ENCODE measurements around the gene MRPL58. TPM values are rescaled to one million over a fixed set of nuclear protein-coding genes. Genes with fewer than 3 reads are reported as not detected.
A peak's percentile ranks its signal among the peaks of the same experiment; 100 is the strongest.
"Not testable (repeated sequence)": the region's sequence is repeated elsewhere in the genome, so short reads cannot be mapped to it uniquely, and the experiment has no call there.

The MRPL58 gene
- total and polyA plus RNA-seq, 12 donors = 38.7 to 120 (median 58.9) TPM

DNA sequence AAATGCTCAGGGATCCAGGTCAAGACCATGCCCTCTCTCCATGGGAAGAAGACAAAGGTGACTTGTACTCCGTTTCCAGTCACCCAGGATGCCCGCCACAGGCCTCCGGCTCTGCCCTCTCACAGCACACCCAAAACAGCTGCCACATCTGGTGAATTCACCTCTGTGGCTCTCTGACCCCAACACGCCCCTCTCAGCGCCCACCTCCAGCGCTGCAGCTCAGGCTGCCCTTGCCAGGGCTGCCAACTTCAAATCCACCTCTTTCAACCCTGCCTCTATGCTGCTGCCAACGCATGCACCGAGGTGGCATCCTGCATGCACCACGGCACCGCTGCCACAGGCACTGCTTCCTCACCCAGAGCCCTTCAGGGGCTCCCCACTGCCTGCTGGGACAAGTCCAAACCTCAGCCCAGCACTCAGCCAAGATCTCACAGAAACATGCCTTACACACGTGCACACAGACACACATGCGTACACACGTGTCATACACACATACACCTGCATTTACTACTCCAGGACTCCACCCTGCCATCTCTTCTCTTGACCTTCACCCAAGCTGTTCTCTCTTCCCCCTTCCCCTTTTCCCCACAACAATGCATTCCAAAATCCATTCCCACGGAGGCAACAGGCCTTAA is 47.4 kb upstream of the MRPL58 start:
- Histone ChIP-seq H3K36me3 (replicated peaks in 1 of 2) (no peaks in the 10 kb centered on the region), H3K4me3 (no peak overlapping the region), H3K9me3 (replicated peaks in 1 of 3) (no peaks in the 10 kb centered on the region), H3K4me1 (replicated peaks in 1 of 2) (no peaks in the 10 kb centered on the region), H3K27me3 (no peaks in the 10 kb centered on the region), H3K27ac (no peak overlapping the region)
- WGBS, 4 donors = 80 to 88% (median 84%) methylated on average over 11 to 14 of the region's 14 CpGs
- no peak for DNase-seq
- TF ChIP-seq CTCF (IDR thresholded peaks at IDR 0.05) = no peak
- no peak for TF ChIP-seq POLR2A (IDR thresholded peaks at IDR 0.05)
- intact Hi-C loops (cut with DNase I) = loop anchor here (5.0 to 10.0 kb wide), 3 partner anchors 42 to 237 kb away; partner anchors contain the start of gene ARMC7 (in 1 of the 2)

DNA sequence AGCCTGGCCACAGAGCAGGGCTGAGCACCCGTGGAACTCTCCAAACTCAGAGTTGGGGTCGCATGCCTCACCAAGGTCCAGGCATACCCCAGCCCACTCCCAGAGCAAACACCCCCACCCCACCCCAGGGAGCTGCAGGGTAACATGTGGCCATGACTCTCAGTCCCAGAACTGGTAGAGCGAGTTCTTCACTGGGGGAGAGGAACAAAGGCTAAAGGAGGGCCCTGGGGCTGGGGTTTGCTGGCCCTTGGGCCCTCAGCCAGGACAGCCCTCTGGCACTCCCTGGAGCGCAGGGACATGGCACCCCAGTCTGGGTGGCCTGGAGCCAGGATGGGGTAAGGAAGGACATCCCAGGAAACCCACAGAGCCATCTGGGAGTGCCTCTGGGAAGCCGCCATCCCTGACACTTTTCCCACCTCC is 44.1 kb upstream of the MRPL58 start:
- intact Hi-C loops (cut with DNase I) = loop anchor here in 1 of 2 donors (10.0 kb wide), 1 partner anchor 136 kb away; the partner anchor contains the start of gene ARMC7
- H3K36me3 ChIP-seq (replicated peaks in 1 of 2) = no peaks in the 10 kb centered on the region
- no peaks in the 10 kb centered on the region for H3K9me3 ChIP-seq (replicated peaks in 1 of 3)
- H3K27ac ChIP-seq = no peak overlapping the region
- no peak overlapping the region for H3K4me3 ChIP-seq
- no peak for DNase-seq
- no peak for TF ChIP-seq CTCF (IDR thresholded peaks at IDR 0.05)
- TF ChIP-seq POLR2A (IDR thresholded peaks at IDR 0.05) = no peak
- 65 to 80% (median 72%) methylated on average over 2 to 5 of the region's 5 CpGs for WGBS, 4 donors
- H3K27me3 ChIP-seq = peaks cover 5% of the 10 kb centered on the region
- peaks cover 0 to 13% of the 10 kb centered on the region in 2 donors for H3K4me1 ChIP-seq (replicated peaks in 1 of 2)

- H3K36me3 ChIP-seq (replicated peaks in 1 of 2); DNase-seq; H3K27me3 ChIP-seq; H3K27ac ChIP-seq; H3K4me3 ChIP-seq; H3K9me3 ChIP-seq (replicated peaks in 1 of 3): not testable (repeated sequence)
- peaks cover 0 to 13% of the 10 kb centered on the region in 2 donors for H3K4me1 ChIP-seq (replicated peaks in 1 of 2)
- intact Hi-C loops (cut with DNase I) = loop anchor here in 1 of 2 donors (10.0 kb wide), 1 partner anchor 135 kb away; the partner anchor contains the start of gene ARMC7
- 89 to 96% (median 89%) methylated on average over 5 of the region's 5 CpGs for WGBS, 4 donors
Measured at GRCh38 chr17:74969501-74969900, 43.0 kb upstream of the MRPL58 start.

DNA sequence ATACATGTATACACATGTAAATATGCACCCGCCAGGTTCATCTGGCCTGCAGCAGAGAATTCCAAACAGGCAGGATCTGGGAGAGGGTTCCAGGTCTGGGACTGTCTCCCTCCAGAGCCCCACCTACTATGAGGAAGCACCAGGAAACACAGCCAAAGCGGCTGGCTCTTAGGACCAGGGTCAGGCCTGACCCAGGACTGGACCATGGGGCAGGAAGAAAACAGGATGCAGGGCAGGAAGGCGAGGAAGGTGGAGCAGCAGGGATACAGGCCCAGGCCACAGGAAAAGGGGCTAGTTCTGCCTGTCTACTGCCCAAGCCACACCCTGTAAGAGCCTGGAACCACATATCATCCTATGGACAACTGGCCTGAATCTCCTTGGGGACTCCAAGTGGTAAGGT is 42.1 kb upstream of the MRPL58 start:
- TF ChIP-seq CTCF (IDR thresholded peaks at IDR 0.05) (no peak), POLR2A (IDR thresholded peaks at IDR 0.05) (peak in 1 of 2 donors; percentile 12)
- Histone ChIP-seq H3K4me1 (replicated peaks in 1 of 2) (peaks cover 0 to 13% of the 10 kb centered on the region in 2 donors), H3K9me3 (replicated peaks in 1 of 3) (no peaks in the 10 kb centered on the region), H3K4me3 (no peak overlapping the region), H3K36me3 (replicated peaks in 1 of 2) (no peaks in the 10 kb centered on the region), H3K27me3 (peaks cover 5% of the 10 kb centered on the region), H3K27ac (peak overlapping the region in 1 of 5 donors; percentile 39)
- 79 to 90% (median 79%) methylated on average over 2 to 3 of the region's 3 CpGs for WGBS, 4 donors
- intact Hi-C loops (cut with DNase I) = loop anchor here in 1 of 2 donors (10.0 kb wide), 1 partner anchor 64 kb away; no protein-coding TSS in a partner anchor
- DNase-seq = peak in 1 of 7 donors; percentile 46
